SW 1271 (cell line): Measurements from ENCODE around the gene ATXN7L1.
"Not testable (repeated sequence)": the region's sequence is repeated elsewhere in the genome, so short reads cannot be mapped to it uniquely, and the experiment has no call there.

Experiments
- DNase-seq, 2 experiments: peaks; one replicate each; lab custom pipeline; 2025; lab: John Stamatoyannopoulos, UW

ATXN7L1 gene

GRCh38 chr7:105743351-105744090 is 132.9 kb downstream of the ATXN7L1 start:
- DNase-seq, result no peak

- DNase-seq, result no peak
Measured at GRCh38 chr7:105742787-105743186, 133.6 kb downstream of the ATXN7L1 start.

- no peak for DNase-seq
Measured at GRCh38 chr7:105741982-105742381, 134.4 kb downstream of the ATXN7L1 start.

- DNase-seq, result no peak
Measured at GRCh38 chr7:105738133-105738532, 138.3 kb downstream of the ATXN7L1 start.

GRCh38 chr7:105734233-105734632 is 142.2 kb downstream of the ATXN7L1 start:
- no peak for DNase-seq

- no peak for DNase-seq
Measured at GRCh38 chr7:105731042-105731441, 145.4 kb downstream of the ATXN7L1 start.

GRCh38 chr7:105728028-105728427 is 148.4 kb downstream of the ATXN7L1 start:
- no peak for DNase-seq

- DNase-seq, result no peak
Measured at GRCh38 chr7:105724688-105725087, 151.7 kb downstream of the ATXN7L1 start.

- no peak for DNase-seq
Measured at GRCh38 chr7:105723572-105723971, 152.8 kb downstream of the ATXN7L1 start.

GRCh38 chr7:105721571-105722104 is 154.8 kb downstream of the ATXN7L1 start:
- DNase-seq, result no peak

GRCh38 chr7:105719919-105720318 is 156.5 kb downstream of the ATXN7L1 start:
- DNase-seq, result no peak

GRCh38 chr7:105719395-105719794 is 157.0 kb downstream of the ATXN7L1 start:
- no peak for DNase-seq

- DNase-seq, result no peak
Measured at GRCh38 chr7:105718511-105718925, 157.9 kb downstream of the ATXN7L1 start.

GRCh38 chr7:105715528-105715927 is 160.9 kb downstream of the ATXN7L1 start:
- no peak for DNase-seq

GRCh38 chr7:105713488-105714465 is 162.6 kb downstream of the ATXN7L1 start:
- DNase-seq, result no peak

GRCh38 chr7:105712877-105713276 is 163.5 kb downstream of the ATXN7L1 start:
- DNase-seq, result no peak

GRCh38 chr7:105711726-105712402 is 164.5 kb downstream of the ATXN7L1 start:
- no peak for DNase-seq

- not testable (repeated sequence) for DNase-seq
Measured at GRCh38 chr7:105710720-105711119, 165.7 kb downstream of the ATXN7L1 start.

- no peak for DNase-seq
Measured at GRCh38 chr7:105708763-105709080, 167.7 kb downstream of the ATXN7L1 start.

- no peak for DNase-seq
Measured at GRCh38 chr7:105707967-105708762, 168.2 kb downstream of the ATXN7L1 start.

- no peak for DNase-seq
Measured at GRCh38 chr7:105707381-105707780, 169.0 kb downstream of the ATXN7L1 start.
